Ectodermal cell (in vitro differentiated cells): Measurements from ENCODE around the gene SSTR3.

Experiments used
- H3K27ac ChIP-seq: 2 replicates; pipeline ENCODE4 v1.7.0; 2013; ENCODE audit warnings: mild to moderate bottlenecking, low read depth, low read length; ENCODE audit not compliant: insufficient read depth, poor library complexity, severe bottlenecking
- H3K27me3 ChIP-seq: 2 replicates; pipeline ENCODE4 v1.7.0; 2013; ENCODE audit warnings: mild to moderate bottlenecking, low read length; ENCODE audit not compliant: insufficient read depth, control insufficient read depth, poor library complexity, severe bottlenecking
- H3K36me3 ChIP-seq: one replicate; pipeline ENCODE4 v1.7.0; 2013; ENCODE audit warnings: low read length; ENCODE audit not compliant: control insufficient read depth, insufficient read depth
- H3K4me1 ChIP-seq: one replicate; pipeline ENCODE4 v1.7.0; 2013; ENCODE audit warnings: low read length; ENCODE audit not compliant: control insufficient read depth, insufficient read depth
- H3K4me3 ChIP-seq: 2 replicates; pipeline ENCODE4 v1.7.0; 2013; ENCODE audit warnings: low read depth, low read length, control low read depth; ENCODE audit not compliant: insufficient read depth
- H3K9me3 ChIP-seq: 2 replicates; pipeline ENCODE4 v1.7.0; 2013; ENCODE audit warnings: mild to moderate bottlenecking, low read length, moderate library complexity; ENCODE audit not compliant: control insufficient read depth
- WGBS, 2 experiments: methylation state at CpG; one replicate each; pipeline ENCODE4 v1.1.7; 2013; ENCODE audit warnings: missing lambda C conversion rate in 2 of 2; 5-methylcytosine and 5-hydroxymethylcytosine counted together

The SSTR3 gene

GRCh38 chr22:37164505-37164887 lies 47.8 kb downstream of the SSTR3 start:
- Histone ChIP-seq H3K36me3 (no peaks in the 10 kb centered on the region), H3K4me1 (no peaks in the 10 kb centered on the region), H3K27me3 (no peaks in the 10 kb centered on the region), H3K9me3 (no peaks in the 10 kb centered on the region), H3K4me3 (no peak overlapping the region), H3K27ac (no peak overlapping the region)
- 72 to 91% methylated on average over 4 to 5 of the region's 5 CpGs for WGBS, 2 experiments

- Histone ChIP-seq H3K9me3 (no peaks in the 10 kb centered on the region), H3K27me3 (no peaks in the 10 kb centered on the region), H3K36me3 (no peaks in the 10 kb centered on the region), H3K4me1 (no peaks in the 10 kb centered on the region), H3K4me3 (no peak overlapping the region), H3K27ac (no peak overlapping the region)
- WGBS, 2 experiments = 91% methylated on average over 21 of the region's 22 CpGs
These were observed 48.4 kb downstream of the SSTR3 start for GRCh38 chr22:37163575-37164504.

GRCh38 chr22:37163096-37163489 lies 49.2 kb downstream of the SSTR3 start:
- Histone ChIP-seq H3K4me3 (no peak overlapping the region), H3K27ac (no peak overlapping the region), H3K27me3 (no peaks in the 10 kb centered on the region), H3K4me1 (no peaks in the 10 kb centered on the region), H3K36me3 (no peaks in the 10 kb centered on the region), H3K9me3 (no peaks in the 10 kb centered on the region)
- 85 to 86% methylated on average over 5 of the region's 5 CpGs for WGBS, 2 experiments

GRCh38 chr22:37162221-37163095 lies 49.8 kb downstream of the SSTR3 start:
- no peaks in the 10 kb centered on the region for H3K9me3 ChIP-seq
- no peaks in the 10 kb centered on the region for H3K36me3 ChIP-seq
- no peaks in the 10 kb centered on the region for H3K4me1 ChIP-seq
- H3K27ac ChIP-seq = no peak overlapping the region
- H3K4me3 ChIP-seq = no peak overlapping the region
- 80% methylated on average over 11 of the region's 11 CpGs for WGBS, 2 experiments
- H3K27me3 ChIP-seq = no peaks in the 10 kb centered on the region

- H3K27ac ChIP-seq = no peak overlapping the region
- H3K4me3 ChIP-seq = no peak overlapping the region
- H3K9me3 ChIP-seq = no peaks in the 10 kb centered on the region
- H3K36me3 ChIP-seq = no peaks in the 10 kb centered on the region
- 93 to 96% methylated on average over 2 of the region's 2 CpGs for WGBS, 2 experiments
- H3K27me3 ChIP-seq = no peaks in the 10 kb centered on the region
- H3K4me1 ChIP-seq = no peaks in the 10 kb centered on the region
These were observed 50.8 kb downstream of the SSTR3 start for GRCh38 chr22:37161443-37161842.

DNA sequence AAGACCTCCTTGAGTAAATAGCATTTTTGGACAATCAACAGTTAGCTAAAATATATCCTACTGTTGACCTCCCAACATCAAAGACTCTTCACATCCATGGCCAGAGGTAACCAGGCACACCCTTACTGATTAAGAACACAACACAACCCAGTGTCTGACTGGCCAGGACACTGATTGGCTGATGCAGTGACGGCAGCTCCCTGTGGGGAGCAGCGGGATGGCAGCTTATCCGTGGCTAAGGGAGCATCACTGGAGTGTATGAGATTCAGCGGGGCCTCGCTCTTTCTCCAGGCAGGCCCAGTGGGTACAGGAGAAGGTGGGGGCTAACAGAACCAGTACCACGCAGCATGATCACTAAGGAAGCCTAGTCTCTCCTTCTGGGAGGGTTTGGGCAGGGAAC lies 52.2 kb downstream of the SSTR3 start:
- no peaks in the 10 kb centered on the region for H3K9me3 ChIP-seq
- WGBS, 2 experiments = 54 to 58% methylated on average over 6 of the region's 6 CpGs

DNA sequence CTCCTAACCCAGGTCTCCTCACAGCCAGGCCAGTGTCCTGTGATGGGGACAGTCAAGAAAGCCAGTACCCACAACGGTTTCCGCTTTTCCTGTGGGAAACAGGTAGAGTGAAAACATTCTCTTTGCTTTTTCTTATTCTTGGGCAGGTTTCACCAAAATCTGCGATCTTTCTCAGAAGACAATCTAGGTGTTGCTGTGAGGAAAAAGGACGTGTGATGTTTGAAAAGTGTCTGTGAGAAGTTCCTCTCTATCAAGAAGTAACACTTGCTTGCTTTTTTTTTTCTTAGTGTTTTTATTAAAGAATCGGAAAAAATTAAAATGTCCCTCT lies 53.4 kb downstream of the SSTR3 start:
- H3K36me3 ChIP-seq = no peaks in the 10 kb centered on the region
- no peaks in the 10 kb centered on the region for H3K27me3 ChIP-seq
- no peak overlapping the region for H3K27ac ChIP-seq
- no peak overlapping the region for H3K4me3 ChIP-seq
- 93 to 97% methylated on average over 5 of the region's 5 CpGs for WGBS, 2 experiments
- no peaks in the 10 kb centered on the region for H3K4me1 ChIP-seq
- no peaks in the 10 kb centered on the region for H3K9me3 ChIP-seq

More for the DNA sequence above, 52.2 kb downstream of the SSTR3 start:
- H3K36me3 ChIP-seq = no peaks in the 10 kb centered on the region
- H3K27ac ChIP-seq = no peak overlapping the region
- no peaks in the 10 kb centered on the region for H3K27me3 ChIP-seq
- no peak overlapping the region for H3K4me3 ChIP-seq
- H3K4me1 ChIP-seq = no peaks in the 10 kb centered on the region

GRCh38 chr22:37157516-37158285 lies 54.6 kb downstream of the SSTR3 start:
- Histone ChIP-seq H3K4me3 (no peak overlapping the region), H3K9me3 (no peaks in the 10 kb centered on the region), H3K27me3 (no peaks in the 10 kb centered on the region), H3K27ac (no peak overlapping the region), H3K4me1 (no peaks in the 10 kb centered on the region), H3K36me3 (no peaks in the 10 kb centered on the region)
- WGBS, 2 experiments = 87 to 93% methylated on average over 13 of the region's 13 CpGs

DNA sequence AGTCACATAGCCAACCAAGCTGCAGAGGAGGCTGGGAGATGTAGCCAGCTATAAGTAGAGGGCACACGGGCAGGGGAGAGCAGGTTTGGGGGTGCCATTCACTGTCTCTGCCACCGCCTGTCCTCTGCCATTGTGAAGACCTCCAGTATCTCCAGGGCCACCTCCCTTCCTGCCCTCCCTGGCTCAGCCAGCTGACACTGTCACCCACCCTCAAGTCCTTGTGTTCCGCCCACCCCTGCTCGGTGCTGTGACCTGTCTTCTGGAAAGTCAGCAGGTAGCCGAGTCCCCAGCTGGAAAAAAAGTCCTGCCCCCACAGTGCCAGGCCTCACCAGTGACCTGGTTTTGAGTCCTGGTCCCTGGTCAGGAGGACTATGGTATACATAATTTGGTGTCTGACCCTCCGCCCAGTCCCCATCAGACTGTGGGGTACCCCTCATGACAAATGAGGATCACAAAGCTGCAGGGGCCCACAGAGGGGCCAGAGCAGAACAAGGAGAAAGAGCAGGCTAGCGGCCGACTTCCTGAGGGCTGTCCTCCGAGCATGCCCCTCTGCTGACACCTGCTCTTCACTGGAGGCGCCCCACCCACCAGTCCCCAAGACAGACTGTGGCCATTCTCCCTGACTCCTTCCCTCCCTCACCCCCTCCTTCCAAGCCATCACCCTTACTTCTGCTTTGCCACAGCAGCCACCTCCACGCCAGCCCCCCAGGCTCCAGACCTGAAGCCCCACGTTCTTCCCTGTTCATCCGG lies 55.4 kb downstream of the SSTR3 start:
- Histone ChIP-seq H3K36me3 (no peaks in the 10 kb centered on the region), H3K9me3 (no peaks in the 10 kb centered on the region), H3K4me3 (no peak overlapping the region), H3K27me3 (no peaks in the 10 kb centered on the region), H3K4me1 (no peaks in the 10 kb centered on the region), H3K27ac (no peak overlapping the region)
- 83 to 86% methylated on average over 13 of the region's 13 CpGs for WGBS, 2 experiments
